ENCODE data around the gene STX5.

STX5 gene

DNA sequence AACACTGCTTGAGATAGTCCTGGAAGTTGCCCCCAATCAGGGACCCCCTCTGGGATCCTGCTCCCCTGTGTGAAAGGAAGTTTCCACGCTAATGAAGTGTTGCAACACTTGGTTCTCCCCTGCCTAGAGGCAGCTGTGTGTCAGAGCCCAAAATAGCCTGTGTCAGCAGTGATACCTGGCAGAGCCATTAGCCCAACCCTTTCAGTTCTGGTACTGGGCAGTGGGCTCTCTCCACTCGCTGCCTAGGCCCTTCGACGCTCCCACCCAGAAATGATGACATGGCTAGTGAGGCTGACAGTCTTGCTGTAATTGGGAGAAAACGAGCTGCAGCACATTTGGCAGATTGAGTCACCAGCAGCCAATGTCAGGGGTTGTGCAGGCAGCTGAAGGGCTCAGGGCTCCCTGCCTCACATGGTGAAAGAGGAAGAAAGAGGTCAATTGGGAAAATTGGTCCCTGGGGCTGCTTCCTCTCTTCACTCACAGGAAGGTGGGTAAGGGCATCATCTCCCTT lies 25.2 kb downstream of the STX5 start:
- TF ChIP-seq CTCF (IDR thresholded peaks at IDR 0.05; ENCODE audit: low read depth, low read length, poor library complexity, severe bottlenecking) (no peak), EZH2phosphoT487 (IDR thresholded peaks at IDR 0.05; ENCODE audit: borderline replicate concordance, low read length) (no peak)
- peaks cover 9% of the 10 kb centered on the region for H4K20me1 ChIP-seq (ENCODE audit: control insufficient read depth, insufficient read depth, low read depth, low read length)
- H3K4me2 ChIP-seq (ENCODE audit: low read length), result peak overlapping the region; percentile 85
- peaks cover 33% of the 10 kb centered on the region for H3K36me3 ChIP-seq (ENCODE audit: control insufficient read depth, low read length)
- H3K27me3 ChIP-seq (ENCODE audit: control insufficient read depth, low read length), result no peaks in the 10 kb centered on the region
- peak overlapping the region; percentile 80 for H3K4me3 ChIP-seq (ENCODE audit: low read length)
- H3K27ac ChIP-seq (ENCODE audit: low read depth, low read length), result no peak overlapping the region
- H3F3A ChIP-seq (ENCODE audit: control insufficient read depth, insufficient read depth), result peaks cover 7% of the 10 kb centered on the region; the same call in 1 of the 2 replicates
- H3K9me2 ChIP-seq (replicated peaks; ENCODE audit: control insufficient read depth, low read length), result no peaks in the 10 kb centered on the region
- peaks cover 27% of the 10 kb centered on the region for H3K4me1 ChIP-seq (ENCODE audit: control insufficient read depth, low read length)
- peaks cover 41% of the 10 kb centered on the region for H3K79me2 ChIP-seq (ENCODE audit: control insufficient read depth, low read length)
- H3K9me3 ChIP-seq (ENCODE audit: control insufficient read depth, insufficient read depth, low read length), result no peaks in the 10 kb centered on the region

- no peaks in the 10 kb centered on the region for H3K9me2 ChIP-seq (replicated peaks; ENCODE audit: control insufficient read depth, low read length)
- H3F3A ChIP-seq (ENCODE audit: control insufficient read depth, insufficient read depth), result peaks cover 4% of the 10 kb centered on the region; the same call in 1 of the 2 replicates
- peak overlapping the region; percentile 85 for H3K4me2 ChIP-seq (ENCODE audit: low read length)
- TF ChIP-seq EZH2phosphoT487 (IDR thresholded peaks at IDR 0.05; ENCODE audit: borderline replicate concordance, low read length) (no peak), CTCF (IDR thresholded peaks at IDR 0.05; ENCODE audit: low read depth, low read length, poor library complexity, severe bottlenecking) (no peak)
- peaks cover 40% of the 10 kb centered on the region for H3K36me3 ChIP-seq (ENCODE audit: control insufficient read depth, low read length)
- H3K79me2 ChIP-seq (ENCODE audit: control insufficient read depth, low read length), result peaks cover 43% of the 10 kb centered on the region
- peaks cover 27% of the 10 kb centered on the region for H3K4me1 ChIP-seq (ENCODE audit: control insufficient read depth, low read length)
- peak overlapping the region; percentile 80 for H3K4me3 ChIP-seq (ENCODE audit: low read length)
- H3K9me3 ChIP-seq (ENCODE audit: control insufficient read depth, insufficient read depth, low read length), result no peaks in the 10 kb centered on the region
- H3K27me3 ChIP-seq (ENCODE audit: control insufficient read depth, low read length), result no peaks in the 10 kb centered on the region
- H4K20me1 ChIP-seq (ENCODE audit: control insufficient read depth, insufficient read depth, low read depth, low read length), result peaks cover 9% of the 10 kb centered on the region
- peak overlapping the region; percentile 62 for H3K27ac ChIP-seq (ENCODE audit: low read depth, low read length)
These were observed 25.9 kb downstream of the STX5 start for GRCh38 chr11:62805961-62806441.

DNA sequence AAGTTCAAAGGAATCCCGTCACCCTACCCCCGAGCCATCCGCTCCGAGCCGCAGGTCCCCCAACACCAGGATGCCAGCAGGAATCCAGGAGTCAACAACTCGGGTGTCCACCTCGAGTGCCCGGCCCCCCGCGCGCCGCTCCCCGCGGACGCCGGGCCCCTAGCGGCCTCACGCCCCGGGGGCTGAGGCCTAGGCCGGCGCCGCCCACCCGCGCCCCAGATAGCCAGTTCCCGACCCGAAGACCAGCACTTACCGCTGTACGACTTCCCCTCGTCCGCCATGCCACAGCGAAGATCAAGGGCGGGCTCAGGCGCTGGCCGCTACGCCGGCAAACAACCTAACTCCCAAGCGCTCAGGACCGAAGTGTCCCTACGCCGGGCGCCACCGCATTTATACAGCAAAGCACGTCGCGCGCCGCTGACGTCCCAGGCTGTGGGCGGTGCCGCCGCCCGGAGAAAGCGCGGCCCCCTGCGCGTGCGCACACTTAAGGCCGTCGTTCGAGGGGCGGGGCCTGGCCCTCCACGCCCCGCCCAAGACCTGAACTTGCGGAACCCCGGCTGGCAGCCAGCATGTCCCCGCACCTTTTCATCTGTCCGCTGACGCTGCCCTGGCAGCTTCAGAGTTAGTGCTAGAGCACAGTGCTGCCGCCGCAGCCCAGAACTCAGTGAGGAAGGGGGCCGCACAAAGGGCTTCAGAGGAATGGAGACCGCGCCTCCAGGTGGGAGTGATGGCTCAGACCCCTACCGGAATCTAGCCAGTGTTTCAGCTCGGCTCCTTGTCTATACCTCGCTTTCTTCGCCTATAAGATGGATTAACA lies 26.6 kb downstream of the STX5 start, which contains the start of gene NXF1:
Gene NXF1 (minus strand): TSS at position 365 of the 817 bp plus-strand sequence. CDS start 84 bp downstream, at position 281.
- Histone ChIP-seq H3F3A (ENCODE audit: control insufficient read depth, insufficient read depth) (no peaks in the 10 kb centered on the region), H4K20me1 (ENCODE audit: control insufficient read depth, insufficient read depth, low read depth, low read length) (peaks cover 9% of the 10 kb centered on the region), H3K9me2 (replicated peaks; ENCODE audit: control insufficient read depth, low read length) (no peaks in the 10 kb centered on the region), H3K36me3 (ENCODE audit: control insufficient read depth, low read length) (peaks cover 45% of the 10 kb centered on the region), H3K27ac (ENCODE audit: low read depth, low read length) (peak within 1 kb of the TSS; percentile 62), H3K4me2 (ENCODE audit: low read length) (peak within 1 kb of the TSS; percentile 85), H3K79me2 (ENCODE audit: control insufficient read depth, low read length) (peaks cover 43% of the 10 kb centered on the region), H3K9me3 (ENCODE audit: control insufficient read depth, insufficient read depth, low read length) (no peaks in the 10 kb centered on the region), H3K4me1 (ENCODE audit: control insufficient read depth, low read length) (peaks cover 27% of the 10 kb centered on the region), H3K4me3 (ENCODE audit: low read length) (peak within 1 kb of the TSS; percentile 80), H3K27me3 (ENCODE audit: control insufficient read depth, low read length) (no peaks in the 10 kb centered on the region)
- TF ChIP-seq CTCF (IDR thresholded peaks at IDR 0.05; ENCODE audit: low read depth, low read length, poor library complexity, severe bottlenecking) (no peak), EZH2phosphoT487 (IDR thresholded peaks at IDR 0.05; ENCODE audit: borderline replicate concordance, low read length) (no peak)
